Testis (tissue), 3 donors: ENCODE measurements around the gene ZNF689. TPM values are rescaled to one million over a fixed set of nuclear protein-coding genes. Genes with fewer than 3 reads are reported as not detected.

Experiments
- DNase-seq: peaks from one replicate; pipeline ENCODE4 v3.0.0-alpha.2; 2019
- H3K27ac ChIP-seq, 2 donors: fragments of 200-600 bp; sonication (generic); one replicate each; pipeline ENCODE4 v1.5.1; 2019
- H3K27me3 ChIP-seq: fragments of 200-600 bp; sonication (generic); one replicate; pipeline ENCODE4 v1.5.1; 2019
- H3K36me3 ChIP-seq: fragments of 200-600 bp; sonication (generic); one replicate; pipeline ENCODE4 v1.5.1; 2017; ENCODE audit warnings: low read depth; ENCODE audit errors: missing control alignments
- H3K4me1 ChIP-seq: fragments of 200-600 bp; sonication (generic); one replicate; pipeline ENCODE4 v1.5.1; 2019
- H3K4me3 ChIP-seq, 2 donors: fragments of 200-600 bp; sonication (generic); one replicate each; pipeline ENCODE4 v1.5.1; 2017 to 2019
- H3K9me3 ChIP-seq: fragments of 200-600 bp; sonication (generic); one replicate; pipeline ENCODE4 v1.5.1; 2017
- CTCF ChIP-seq, 3 experiments: fragments of 450-650 bp in 2 of 3; fragments of 200-600 bp in 1 of 3; sonication (generic) in 1 of 3; IDR thresholded peaks; one replicate each; pipeline ENCODE4 v1.5.1; 2016 to 2019; ENCODE audit warnings: antibody characterized with exemption in 3 of 3, mild to moderate bottlenecking in 2 of 3, moderate library complexity in 1 of 3
- POLR2A ChIP-seq: fragments of 450-650 bp; IDR thresholded peaks from one replicate; pipeline ENCODE4 v1.6.1; 2017; ENCODE audit warnings: antibody characterized with exemption, mild to moderate bottlenecking, moderate library complexity
- WGBS, 2 donors: methylation state at CpG; one replicate each; pipeline ENCODE4 v1.1.5; 2018; 5-methylcytosine and 5-hydroxymethylcytosine counted together
- intact Hi-C: fragments of 100-400 bp; cut with DNase I; formaldehyde crosslinking; loops from one replicate; pipeline ENCODE4 v1.15.1; 2023; ENCODE audit warnings: low total_unique reads
- polyA plus RNA-seq: library from polyadenylated mRNA; stranded (reverse); fragments of 350-450 nt; fragmentation: Illumina TruSeq; extraction: RNeasy Lipid Tissue Mini Kit (QIAGEN cat#74804); gene quantifications from one replicate; pipeline ENCODE4 v1.2.3, GENCODE V29; 2014; ENCODE audit warnings: low read depth, low replicate concordance; ENCODE audit not compliant: insufficient read depth
- total RNA-seq, 2 donors: library from RNA; depleted of rRNA; stranded (reverse); fragments of >200 nt; gene quantifications; one replicate each; pipeline ENCODE4 v1.2.3, GENCODE V29; 2016

ZNF689 gene
- total and polyA plus RNA-seq, 3 donors from 2014 or later = 33.0 to 82.7 (median 41.3) TPM

- Histone ChIP-seq H3K27me3 (no peaks in the 10 kb centered on the region), H3K4me3 (peak overlapping the region in 1 of 2 donors; percentile 39), H3K9me3 (no peaks in the 10 kb centered on the region), H3K36me3 (no peaks in the 10 kb centered on the region), H3K27ac (no peak overlapping the region), H3K4me1 (peaks cover 3% of the 10 kb centered on the region)
- intact Hi-C loops = no loop called here
- peak; percentile 91 for DNase-seq
- 34 to 35% methylated on average over 18 of the region's 18 CpGs for WGBS, 2 donors
- peak; percentile 85 to 89 (median 88) for TF ChIP-seq CTCF (IDR thresholded peaks at IDR 0.05)
- no peak for TF ChIP-seq POLR2A
Measured at GRCh38 chr16:30628628-30629540, 18.7 kb upstream of the ZNF689 start.

- H3K9me3 ChIP-seq = no peaks in the 10 kb centered on the region
- TF ChIP-seq CTCF (IDR thresholded peaks at IDR 0.05) (no peak), POLR2A (no peak)
- 90 to 93% methylated on average over 9 of the region's 9 CpGs for WGBS, 2 donors
- H3K4me1 ChIP-seq = no peaks in the 10 kb centered on the region
- H3K36me3 ChIP-seq = no peaks in the 10 kb centered on the region
- H3K27ac ChIP-seq = no peak overlapping the region
- intact Hi-C loops = no loop called here
- no peak for DNase-seq
- no peak overlapping the region for H3K4me3 ChIP-seq
- H3K27me3 ChIP-seq = no peaks in the 10 kb centered on the region
Measured at GRCh38 chr16:30626236-30626635, 16.0 kb upstream of the ZNF689 start.

- no peak for DNase-seq
- H3K4me3 ChIP-seq = no peak overlapping the region
- no peaks in the 10 kb centered on the region for H3K36me3 ChIP-seq
- H3K4me1 ChIP-seq = no peaks in the 10 kb centered on the region
- no peak overlapping the region for H3K27ac ChIP-seq
- no peaks in the 10 kb centered on the region for H3K27me3 ChIP-seq
- 76 to 79% methylated on average over 11 of the region's 11 CpGs for WGBS, 2 donors
- no peaks in the 10 kb centered on the region for H3K9me3 ChIP-seq
- no peak for TF ChIP-seq POLR2A
- no peak for TF ChIP-seq CTCF (IDR thresholded peaks at IDR 0.05)
- intact Hi-C loops = no loop called here
Measured at GRCh38 chr16:30623536-30624283, 13.5 kb upstream of the ZNF689 start.

- Histone ChIP-seq H3K4me3 (no peak overlapping the region), H3K36me3 (no peaks in the 10 kb centered on the region), H3K9me3 (no peaks in the 10 kb centered on the region), H3K27me3 (no peaks in the 10 kb centered on the region), H3K27ac (no peak overlapping the region), H3K4me1 (no peaks in the 10 kb centered on the region)
- intact Hi-C loops = no loop called here
- WGBS, 2 donors = 67 to 68% methylated on average over 9 to 10 of the region's 10 CpGs
- TF ChIP-seq POLR2A (no peak), CTCF (IDR thresholded peaks at IDR 0.05) (no peak)
- DNase-seq = no peak
Measured at GRCh38 chr16:30622455-30623032, 12.4 kb upstream of the ZNF689 start.
